HUDEP-2 (cell line): Measurements from ENCODE around the gene CREB3L2.
"Not testable (repeated sequence)": the region's sequence is repeated elsewhere in the genome, so short reads cannot be mapped to it uniquely, and the experiment has no call there.

Source experiments
- DNase-seq, 76 experiments: peaks; one replicate each; lab custom pipeline; 2025; ENCODE audit not compliant: unreplicated experiment in 76 of 76; lab: John Stamatoyannopoulos, UW

CREB3L2 gene

GRCh38 chr7:138001529-138002095 is at the start of gene CREB3L2:
CREB3L2 (minus strand) TSS chr7:138002086; CDS start chr7:138001705, 381 bp downstream.
- peak in 54 of 76 experiments; percentile 6 to 93 (median 39) for DNase-seq

DNA sequence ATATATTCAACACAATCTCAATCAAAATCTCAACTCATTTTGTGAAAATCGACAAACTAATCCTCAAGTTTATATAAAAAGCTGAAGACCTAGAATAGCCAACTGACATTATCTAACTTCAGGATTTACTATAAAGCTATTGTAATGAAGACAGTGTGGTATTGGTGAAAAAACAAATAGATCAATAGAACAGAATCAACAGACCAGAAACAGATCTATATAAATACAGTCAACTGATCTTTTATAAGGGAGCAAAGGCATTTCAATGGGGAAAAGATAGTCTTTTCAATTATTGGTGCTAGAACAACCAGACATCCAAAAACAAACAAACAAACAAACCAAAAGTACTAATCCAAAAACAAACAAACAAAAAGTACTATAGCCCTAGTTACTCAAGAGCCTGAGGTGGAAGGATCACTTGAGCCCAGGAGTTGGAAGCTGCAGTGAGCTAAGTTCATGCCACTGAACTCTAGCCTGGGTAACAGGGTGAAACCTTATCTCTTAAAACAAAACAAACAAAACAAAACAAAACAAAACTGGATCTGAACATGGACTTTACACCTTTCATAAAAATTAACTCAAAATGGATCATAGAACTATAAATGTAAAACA is 47.7 kb upstream of the CREB3L2 start:
- DNase-seq, result no peak

GRCh38 chr7:138047907-138048306 is 46.0 kb upstream of the CREB3L2 start:
- no peak for DNase-seq

- no peak for DNase-seq
Observed at GRCh38 chr7:138044897-138045296, 43.0 kb upstream of the CREB3L2 start.

DNA sequence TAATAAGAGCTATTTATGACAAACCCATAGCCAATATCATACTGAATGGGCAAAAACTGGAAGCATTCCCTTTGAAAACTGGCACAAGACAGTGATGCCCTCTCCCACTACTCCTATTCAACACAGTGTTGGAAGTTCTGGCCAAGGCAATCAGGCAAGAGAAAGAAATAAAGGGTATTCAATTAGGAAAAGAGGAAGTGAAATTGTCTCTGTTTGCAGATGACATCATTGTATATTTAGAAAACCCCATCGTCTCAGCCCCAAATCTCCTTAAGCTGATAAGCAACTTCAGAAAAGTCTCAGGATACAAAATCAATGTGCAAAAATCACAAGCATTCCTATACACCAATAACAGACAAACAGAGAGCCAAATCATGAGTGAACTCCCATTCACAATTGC is 38.2 kb upstream of the CREB3L2 start:
- not testable (repeated sequence) for DNase-seq

DNA sequence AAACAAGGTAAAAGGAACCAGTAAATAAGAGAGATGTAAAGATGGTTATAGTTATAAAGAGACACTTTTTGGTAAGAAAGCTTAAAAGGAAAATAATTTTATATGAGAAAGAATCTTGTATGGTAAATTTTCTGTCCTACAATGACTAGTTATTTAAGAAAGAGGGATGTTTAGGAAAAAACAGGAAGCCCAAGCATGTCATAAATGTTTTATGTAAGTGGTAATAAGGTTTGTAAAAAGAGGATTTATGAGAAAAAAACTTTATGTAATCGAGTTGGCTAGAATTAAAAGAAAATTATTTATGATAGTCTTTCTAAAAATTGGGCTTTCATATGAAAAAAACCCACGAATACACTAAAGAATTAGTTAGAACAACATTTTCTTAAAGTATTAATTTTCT is 34.2 kb upstream of the CREB3L2 start:
- no peak for DNase-seq

GRCh38 chr7:138033241-138033640 is 31.4 kb upstream of the CREB3L2 start:
- DNase-seq, result no peak

- no peak for DNase-seq
Observed at GRCh38 chr7:138032770-138033169, 30.9 kb upstream of the CREB3L2 start.

DNA sequence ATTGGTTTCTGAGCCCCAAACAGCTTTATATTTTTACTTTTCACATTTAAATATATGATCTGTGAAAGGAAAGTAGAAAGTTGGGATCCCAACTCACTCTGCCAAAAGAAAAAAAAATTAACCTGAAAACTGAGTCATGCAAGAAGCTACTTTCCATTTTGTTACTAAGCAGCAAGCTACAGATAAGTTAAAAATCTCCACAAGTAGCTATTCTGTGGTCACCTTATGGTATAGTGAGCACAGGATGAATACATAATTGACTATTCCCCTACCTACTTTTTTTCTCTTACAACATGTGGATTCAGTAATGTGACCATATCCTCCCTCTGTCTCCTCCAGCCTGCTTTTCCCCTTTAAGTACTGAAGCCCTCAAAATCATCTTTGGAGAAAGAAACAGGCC is 30.3 kb upstream of the CREB3L2 start:
- DNase-seq, result no peak

DNA sequence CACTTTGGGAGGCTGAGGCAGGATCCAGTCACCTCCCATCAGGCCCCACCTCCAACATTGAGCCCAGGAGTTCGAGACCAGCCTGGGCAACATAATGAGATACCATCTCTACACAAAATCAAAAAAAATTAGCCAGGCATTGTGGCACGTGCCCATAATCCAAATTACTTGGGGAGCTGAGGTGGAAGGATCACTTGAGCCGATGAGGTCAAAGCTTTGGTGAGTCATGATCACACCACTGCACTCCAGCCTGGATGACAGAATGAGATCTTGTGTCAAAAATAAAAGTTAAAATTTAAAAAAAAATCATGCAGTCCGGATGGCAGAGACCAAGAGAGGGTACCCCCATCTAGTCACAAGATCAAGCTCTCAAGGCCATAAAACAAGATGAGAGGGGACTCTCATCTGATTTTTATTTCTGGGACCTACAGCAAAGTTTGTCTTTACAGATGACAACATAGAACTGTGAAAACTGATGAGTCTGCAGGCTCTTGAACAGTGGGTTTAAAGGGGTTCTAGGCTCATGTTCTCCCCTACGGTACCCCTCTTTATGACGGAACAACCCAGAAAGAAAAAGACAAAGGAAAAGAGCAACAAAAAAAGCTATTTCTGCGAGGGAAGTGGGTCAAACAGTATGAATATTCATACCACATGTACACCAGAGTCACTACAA is 28.9 kb upstream of the CREB3L2 start:
- DNase-seq, result peak in 2 of 76 experiments; percentile 3 to 36

GRCh38 chr7:138029941-138030340 is 28.1 kb upstream of the CREB3L2 start:
- DNase-seq, result no peak

DNA sequence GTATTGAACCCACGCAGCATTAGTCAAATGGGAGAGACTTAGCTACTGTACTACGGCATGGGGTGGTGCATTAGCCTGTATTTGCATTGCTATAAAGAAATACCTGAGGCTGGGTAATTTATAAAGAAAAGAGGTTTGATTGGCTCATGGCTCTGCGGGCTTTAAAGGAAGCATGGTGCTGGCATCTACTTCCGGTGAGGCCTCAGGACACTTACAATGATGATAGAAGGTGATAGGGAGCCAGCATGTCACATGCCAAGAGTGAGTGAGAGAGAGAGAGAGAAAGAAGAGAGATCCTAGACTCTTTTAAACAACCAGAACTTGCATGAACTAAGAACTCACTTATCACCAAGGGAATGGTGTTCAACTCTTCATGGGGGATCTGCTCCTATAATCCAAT is 27.2 kb upstream of the CREB3L2 start:
- no peak for DNase-seq

GRCh38 chr7:138027100-138027499 is 25.2 kb upstream of the CREB3L2 start:
- no peak for DNase-seq

GRCh38 chr7:138025215-138026186 is 23.6 kb upstream of the CREB3L2 start:
- no peak for DNase-seq

GRCh38 chr7:138024765-138025164 is 22.9 kb upstream of the CREB3L2 start:
- no peak for DNase-seq

- DNase-seq, result no peak
Observed at GRCh38 chr7:138024343-138024691, 22.4 kb upstream of the CREB3L2 start.

DNA sequence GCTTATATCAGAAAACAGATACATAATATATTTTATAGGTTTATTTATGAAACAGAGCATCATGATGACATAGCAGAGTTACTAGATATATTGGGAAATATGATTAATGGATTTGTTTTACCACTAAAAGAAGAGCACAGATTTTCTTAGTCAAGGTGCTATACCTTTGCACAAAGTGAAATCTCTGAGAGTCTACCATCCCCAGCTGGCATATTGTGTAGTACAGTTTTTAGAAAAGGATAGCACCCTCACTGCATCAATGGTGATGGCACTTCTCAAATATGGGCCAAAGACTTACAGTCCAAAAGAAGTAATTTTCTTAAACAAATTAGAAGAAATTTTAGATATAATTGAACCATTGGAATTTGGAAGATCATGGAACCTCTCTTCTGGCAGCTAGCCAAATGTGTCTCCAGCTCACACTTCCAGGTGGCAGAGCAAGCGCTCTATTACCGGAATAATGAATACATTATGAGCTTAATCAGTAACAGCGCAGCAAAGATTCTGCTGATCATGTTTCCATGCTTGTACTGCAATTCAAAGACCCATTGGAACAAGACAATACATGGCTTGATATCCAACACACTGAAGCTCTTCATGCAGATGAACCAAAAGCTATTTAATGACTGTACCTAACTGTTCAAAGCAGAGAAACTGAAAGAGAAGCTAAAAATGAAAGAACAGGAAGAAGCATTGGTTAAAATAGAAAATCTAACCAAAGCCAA is 21.9 kb upstream of the CREB3L2 start:
- DNase-seq, result no peak

GRCh38 chr7:138021889-138022288 is 20.0 kb upstream of the CREB3L2 start:
- no peak for DNase-seq

- DNase-seq, result no peak
Observed at GRCh38 chr7:138017992-138018391, 16.1 kb upstream of the CREB3L2 start.

- DNase-seq, result no peak
Observed at GRCh38 chr7:138015096-138015495, 13.2 kb upstream of the CREB3L2 start.
